ENCODE data around the gene ATP2B1.

DNA sequence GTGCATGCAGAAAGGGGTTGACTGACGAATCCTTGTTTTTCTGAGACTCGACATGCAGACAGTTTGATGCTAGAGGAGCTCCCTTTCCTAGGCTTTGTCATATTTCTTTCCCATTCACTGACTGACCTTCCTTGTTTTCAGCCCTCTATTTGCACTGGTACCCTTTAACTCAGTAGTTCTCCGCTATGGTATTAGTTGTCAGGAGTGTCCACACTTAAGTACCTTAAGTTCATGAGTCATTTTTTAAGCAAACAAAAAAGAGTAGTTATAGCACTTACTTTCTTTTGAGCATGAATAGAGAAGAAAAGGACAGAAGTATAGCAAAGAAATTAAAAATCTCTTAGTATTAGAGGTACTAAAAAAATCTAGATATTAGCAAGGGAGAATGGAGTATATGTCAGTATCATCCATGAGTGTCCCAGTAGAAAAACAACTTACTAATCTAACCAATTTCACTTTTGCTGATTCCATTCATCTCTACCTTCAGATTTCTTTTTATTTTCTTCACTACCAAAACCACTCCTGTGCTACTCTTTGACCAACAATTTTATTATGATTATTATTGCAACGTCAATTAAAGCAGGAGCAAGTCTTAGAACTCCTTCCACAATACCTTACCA is 8.3 kb downstream of the ATP2B1 start:
- TF ChIP-seq, protein P1, sequence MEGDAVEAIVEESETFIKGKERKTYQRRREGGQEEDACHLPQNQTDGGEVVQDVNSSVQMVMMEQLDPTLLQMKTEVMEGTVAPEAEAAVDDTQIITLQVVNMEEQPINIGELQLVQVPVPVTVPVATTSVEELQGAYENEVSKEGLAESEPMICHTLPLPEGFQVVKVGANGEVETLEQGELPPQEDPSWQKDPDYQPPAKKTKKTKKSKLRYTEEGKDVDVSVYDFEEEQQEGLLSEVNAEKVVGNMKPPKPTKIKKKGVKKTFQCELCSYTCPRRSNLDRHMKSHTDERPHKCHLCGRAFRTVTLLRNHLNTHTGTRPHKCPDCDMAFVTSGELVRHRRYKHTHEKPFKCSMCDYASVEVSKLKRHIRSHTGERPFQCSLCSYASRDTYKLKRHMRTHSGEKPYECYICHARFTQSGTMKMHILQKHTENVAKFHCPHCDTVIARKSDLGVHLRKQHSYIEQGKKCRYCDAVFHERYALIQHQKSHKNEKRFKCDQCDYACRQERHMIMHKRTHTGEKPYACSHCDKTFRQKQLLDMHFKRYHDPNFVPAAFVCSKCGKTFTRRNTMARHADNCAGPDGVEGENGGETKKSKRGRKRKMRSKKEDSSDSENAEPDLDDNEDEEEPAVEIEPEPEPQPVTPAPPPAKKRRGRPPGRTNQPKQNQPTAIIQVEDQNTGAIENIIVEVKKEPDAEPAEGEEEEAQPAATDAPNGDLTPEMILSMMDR (IDR thresholded peaks at IDR 0.05): no peak
- TF ChIP-seq POLR2A (IDR thresholded peaks at IDR 0.05): no peak
